GM19467 (cell line): Measurements from ENCODE around the gene PHLDB1.
"Not testable (repeated sequence)": the region's sequence is repeated elsewhere in the genome, so short reads cannot be mapped to it uniquely, and the experiment has no call there.

Experiments used
- ATAC-seq: cut with Tn5 transposase; IDR thresholded peaks from one replicate; pipeline ENCODE4 v1.9.1; 2021; ENCODE audit warnings: mild to moderate bottlenecking, moderate library complexity; ENCODE audit not compliant: unreplicated experiment

PHLDB1 gene

DNA sequence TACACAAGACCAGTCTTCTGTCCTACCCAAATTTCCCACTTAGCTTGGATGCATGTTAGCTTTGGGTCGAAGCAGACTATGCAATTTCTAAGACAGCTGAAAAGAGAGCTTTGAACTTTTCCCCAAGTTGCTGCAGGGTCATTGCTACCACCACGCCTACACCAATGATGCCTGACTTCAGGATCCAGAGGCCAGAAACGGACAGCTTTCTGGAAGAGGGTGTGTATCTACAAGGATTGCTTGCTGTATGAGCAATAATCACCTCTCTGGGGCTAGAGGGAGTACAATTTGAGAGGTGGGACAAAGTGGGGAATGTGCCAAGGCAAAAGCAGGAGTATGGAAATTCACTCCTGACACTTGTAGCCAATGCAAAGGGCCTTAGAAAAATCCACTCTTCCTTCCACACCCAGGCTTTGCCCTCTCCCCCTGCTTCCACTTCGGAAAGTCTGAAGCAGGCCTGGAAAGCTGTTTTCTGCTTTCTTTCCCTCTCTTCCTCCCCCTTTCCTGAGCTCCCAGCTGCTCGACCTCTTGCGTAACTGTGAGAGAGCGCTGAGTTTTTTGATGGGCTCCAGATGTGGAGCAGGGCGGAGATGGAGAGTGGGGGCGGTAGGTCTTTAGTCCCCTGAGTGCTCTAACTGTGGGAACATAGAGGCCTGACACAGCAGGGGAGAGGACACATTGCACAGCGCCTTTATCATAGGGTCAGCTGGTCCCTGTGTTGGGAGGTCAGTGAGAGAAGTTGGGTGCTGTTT lies 2.1 kb upstream of the PHLDB1 start:
- no peak for ATAC-seq

- ATAC-seq = no peak
These were observed 1.1 kb upstream of the PHLDB1 start for GRCh38 chr11:118606157-118606843.

- ATAC-seq = no peak
These were observed 579 bp upstream of the PHLDB1 start for GRCh38 chr11:118606844-118607228.

- no peak for ATAC-seq
These were observed 1.2 kb downstream of the PHLDB1 start for GRCh38 chr11:118608360-118609227.

DNA sequence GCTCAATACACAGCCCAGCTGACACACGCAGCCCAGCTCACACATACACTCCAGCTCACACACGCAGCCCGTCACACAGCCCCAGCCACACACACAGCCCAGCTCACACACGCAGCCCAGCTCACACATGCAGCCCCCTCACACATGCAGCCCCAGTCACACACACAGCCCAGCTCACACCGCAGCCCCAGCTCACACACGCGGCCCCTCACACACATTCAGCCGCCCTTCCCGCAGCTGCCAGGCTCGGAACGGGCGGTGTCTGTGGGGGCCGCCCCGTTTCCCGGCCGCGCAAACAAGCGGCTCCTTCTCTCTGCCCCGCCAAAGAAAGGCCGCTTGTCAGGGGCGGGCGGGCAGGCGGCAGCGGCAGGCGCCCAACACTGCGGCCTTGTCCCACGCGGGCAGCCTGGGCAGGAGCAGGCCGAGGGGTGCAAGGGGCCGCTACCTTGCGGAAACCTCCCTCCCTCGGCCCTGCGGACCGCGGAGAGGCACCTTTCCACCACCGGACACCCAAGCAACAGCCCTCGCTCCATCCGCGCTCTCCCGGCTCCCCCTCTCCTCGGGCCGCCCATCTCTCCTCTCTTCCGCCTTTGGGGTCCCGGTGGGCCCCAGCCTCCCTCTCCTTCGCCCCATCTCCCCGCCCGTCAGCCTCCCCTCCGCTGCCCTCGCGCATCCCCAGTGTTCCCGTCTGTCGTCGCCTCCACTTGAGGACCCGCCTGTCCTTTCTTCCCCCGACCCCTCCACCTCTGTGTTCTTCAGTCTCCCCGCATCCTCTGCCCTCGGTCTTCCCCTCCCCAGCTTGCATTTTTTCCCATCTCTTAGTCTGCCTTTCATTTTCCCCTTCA lies 2.2 kb downstream of the PHLDB1 start:
- ATAC-seq = no peak

GRCh38 chr11:118610225-118610772 lies 2.9 kb downstream of the PHLDB1 start:
- ATAC-seq = no peak

- ATAC-seq = no peak
These were observed 3.5 kb downstream of the PHLDB1 start for GRCh38 chr11:118610773-118611432.

DNA sequence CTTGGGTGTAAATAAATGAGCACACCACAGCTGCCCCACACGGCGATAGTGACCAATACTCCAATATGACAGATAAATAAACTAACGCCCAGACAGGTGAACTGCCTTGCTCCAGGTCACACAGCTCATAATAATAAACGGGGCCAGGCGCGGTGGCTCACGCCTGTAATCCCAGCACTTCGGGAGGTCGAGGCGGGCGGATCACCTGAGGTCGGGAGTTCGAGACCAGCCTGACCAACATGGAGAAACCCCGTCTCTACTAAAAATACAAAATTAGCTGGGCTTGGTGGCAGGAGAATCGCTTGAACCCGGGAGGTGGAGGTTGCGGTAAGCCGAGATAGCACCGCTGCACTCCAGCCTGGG lies 4.0 kb downstream of the PHLDB1 start:
- ATAC-seq = not testable (repeated sequence)

- ATAC-seq = no peak
These were observed 5.0 kb downstream of the PHLDB1 start for GRCh38 chr11:118612378-118612777.

GRCh38 chr11:118614511-118614910 lies 7.1 kb downstream of the PHLDB1 start:
- no peak for ATAC-seq

DNA sequence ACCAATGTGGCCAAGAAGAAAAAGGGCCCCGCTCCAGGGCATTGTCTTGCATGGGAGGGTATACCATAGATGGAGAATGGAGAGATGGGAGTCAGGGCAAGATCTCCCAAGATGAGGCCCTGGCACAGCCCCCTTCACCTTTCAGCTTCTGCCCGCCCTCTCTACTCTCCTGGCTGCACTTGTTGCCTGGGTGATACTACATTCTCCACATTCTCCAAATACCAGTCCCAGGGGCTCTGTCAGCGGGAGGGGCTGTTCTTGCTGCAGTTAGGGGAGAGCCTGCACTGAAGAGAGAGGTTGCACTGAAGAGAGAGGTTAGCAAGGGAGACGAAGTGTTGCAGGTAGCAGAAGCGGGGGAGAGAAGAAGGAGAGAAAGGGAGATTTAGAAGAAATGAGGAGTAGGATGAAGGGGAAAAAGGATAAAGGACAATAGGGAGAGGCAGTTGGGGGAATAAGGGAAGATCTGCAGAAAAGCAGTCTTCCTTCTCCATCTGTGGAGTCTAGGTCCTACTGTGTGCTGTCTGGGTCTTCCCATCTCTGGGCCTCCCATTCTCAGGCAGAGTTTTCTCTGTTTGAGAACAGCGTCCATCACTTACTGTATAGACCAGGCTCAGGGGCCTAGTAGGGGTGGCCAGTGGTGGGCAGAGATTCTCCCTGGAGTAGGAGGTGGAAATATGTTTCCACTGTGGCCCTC lies 8.0 kb downstream of the PHLDB1 start:
- no peak for ATAC-seq

- no peak for ATAC-seq
These were observed 8.6 kb downstream of the PHLDB1 start for GRCh38 chr11:118615976-118616371.

- no peak for ATAC-seq
These were observed 10.9 kb downstream of the PHLDB1 start for GRCh38 chr11:118618115-118618990.

DNA sequence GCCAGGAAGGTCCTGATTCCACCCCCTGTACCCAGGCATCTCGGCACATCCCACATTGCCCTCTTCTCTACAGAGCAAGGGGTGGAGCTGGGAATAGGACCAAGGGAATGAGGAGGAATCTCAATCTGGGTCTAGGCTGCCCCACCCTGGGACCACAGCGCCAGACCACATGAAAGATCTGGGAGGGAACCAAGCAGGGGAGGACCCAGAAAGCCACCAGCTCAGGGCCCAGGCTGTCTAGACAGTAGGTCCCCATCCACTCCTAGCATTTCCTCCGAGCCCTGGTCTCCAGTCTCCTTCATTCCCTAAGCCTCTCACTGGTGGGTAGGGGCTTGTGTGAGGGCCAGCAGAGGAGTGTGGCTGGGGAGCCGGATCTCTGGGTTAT lies 11.6 kb downstream of the PHLDB1 start:
- ATAC-seq = no peak

GRCh38 chr11:118619444-118620197 lies 12.2 kb downstream of the PHLDB1 start:
- no peak for ATAC-seq

- no peak for ATAC-seq
These were observed 13.2 kb downstream of the PHLDB1 start for GRCh38 chr11:118620529-118621070.

DNA sequence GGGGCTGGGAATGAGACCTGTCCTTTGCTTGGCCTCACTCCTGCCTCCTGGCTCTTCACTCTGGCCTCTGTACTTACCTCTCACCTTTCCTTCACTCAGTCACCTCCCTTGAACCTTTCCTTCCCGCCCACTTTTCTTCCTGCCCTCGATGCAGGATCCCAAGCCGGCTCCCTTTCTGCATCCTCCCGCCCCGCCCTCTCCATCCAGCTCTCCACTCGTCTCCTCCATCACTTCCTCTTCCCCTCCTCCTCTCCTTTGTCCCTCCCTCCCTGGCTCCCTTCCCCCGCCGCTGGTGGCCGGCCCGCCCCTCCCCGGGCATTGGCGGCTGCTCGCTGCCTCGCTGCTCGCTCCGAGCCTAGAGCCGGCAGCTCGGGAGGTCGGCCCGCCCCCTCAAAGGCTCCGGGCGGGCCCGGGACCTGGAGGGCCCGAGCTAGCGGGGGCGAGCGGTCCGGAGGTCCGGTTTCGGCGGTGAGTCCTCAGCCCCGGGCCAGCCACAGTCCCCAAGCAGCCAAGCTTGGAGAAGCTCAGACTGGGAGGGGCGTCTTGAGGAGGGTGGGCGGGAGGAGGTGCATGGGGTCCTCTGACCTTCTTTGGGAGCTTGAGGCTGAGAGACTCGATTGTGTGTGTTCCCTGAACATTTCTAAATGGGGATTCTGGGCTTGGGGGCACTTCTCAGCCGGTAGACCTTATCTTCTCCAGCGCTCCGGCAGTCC lies 13.8 kb downstream of the PHLDB1 start:
- ATAC-seq = no peak
